Loucy (cell line): ENCODE data around the gene TRUB2.

Source experiments
- H2AFZ ChIP-seq: fragments of 200-600 bp; sonication (generic); 2 replicates; pipeline ENCODE4 v1.6.0; 2016; ENCODE audit warnings: antibody characterized with exemption, mild to moderate bottlenecking, low read length, moderate library complexity
- H3F3A ChIP-seq: fragments of 200-600 bp; 2 replicates; pipeline ENCODE4 v1.6.0; 2016; ENCODE audit warnings: antibody characterized with exemption, low read depth, mild to moderate bottlenecking
- H3K27me3 ChIP-seq: fragments of 200-600 bp; sonication (generic); 2 replicates; pipeline ENCODE4 v1.6.1; 2014; ENCODE audit warnings: low read length, mild to moderate bottlenecking; ENCODE audit not compliant: insufficient read depth, poor library complexity, severe bottlenecking
- H3K36me3 ChIP-seq: fragments of 200-600 bp; sonication (generic); 2 replicates; pipeline ENCODE4 v1.6.1; 2016; ENCODE audit warnings: low read length; ENCODE audit not compliant: insufficient read depth
- H3K4me1 ChIP-seq: fragments of 200-600 bp; sonication (generic); 2 replicates; pipeline ENCODE4 v1.5.1; 2014; ENCODE audit warnings: low read length, mild to moderate bottlenecking; ENCODE audit not compliant: insufficient read depth, poor library complexity, severe bottlenecking
- H3K4me2 ChIP-seq: fragments of 200-600 bp; sonication (generic); 2 replicates; pipeline ENCODE4 v1.6.0; 2014; ENCODE audit warnings: antibody characterized with exemption, low read length, low read depth, mild to moderate bottlenecking; ENCODE audit not compliant: poor library complexity, severe bottlenecking
- H3K4me3 ChIP-seq: fragments of 200-600 bp; sonication (generic); 2 replicates; pipeline ENCODE4 v1.5.1; 2014; ENCODE audit warnings: low read length, mild to moderate bottlenecking, mixed read lengths; ENCODE audit not compliant: poor library complexity, severe bottlenecking
- H3K79me2 ChIP-seq: fragments of 200-600 bp; sonication (generic); 2 replicates; pipeline ENCODE4 v1.6.1; 2014; ENCODE audit warnings: low read length; ENCODE audit not compliant: insufficient read depth
- H3K9ac ChIP-seq: fragments of 200-600 bp; sonication (generic); 2 replicates; pipeline ENCODE4 v1.6.0; 2014; ENCODE audit warnings: mild to moderate bottlenecking, low read depth, low read length, moderate library complexity; ENCODE audit not compliant: poor library complexity, severe bottlenecking
- H3K9me2 ChIP-seq: fragments of 200-600 bp; sonication (generic); replicated peaks from 2 replicates; pipeline ENCODE4 v1.6.1; 2016; ENCODE audit warnings: low read depth, low read length, mixed read lengths
- H3K9me3 ChIP-seq: fragments of 200-600 bp; sonication (generic); 2 replicates; pipeline ENCODE4 v1.6.1; 2014; ENCODE audit warnings: mild to moderate bottlenecking, antibody characterized with exemption, low read length, low read depth; ENCODE audit not compliant: insufficient read depth
- H4K20me1 ChIP-seq: fragments of 200-600 bp; sonication (generic); 2 replicates; pipeline ENCODE4 v1.6.0; 2014; ENCODE audit warnings: antibody characterized with exemption, low read length, mild to moderate bottlenecking; ENCODE audit not compliant: insufficient read depth, poor library complexity, severe bottlenecking
- EZH2phosphoT487 ChIP-seq: fragments of 200-600 bp; IDR thresholded peaks from 2 replicates; pipeline ENCODE4 v1.6.1; 2018; ENCODE audit warnings: antibody characterized with exemption, mild to moderate bottlenecking, moderate library complexity, borderline replicate concordance
- TF ChIP-seq, protein P1 (sequence below): fragments of 200-600 bp; sonication (generic); conservative IDR thresholded peaks from 2 replicates; pipeline ENCODE4 v1.5.1; 2014; ENCODE audit warnings: mild to moderate bottlenecking, antibody characterized with exemption, low read length

The TRUB2 gene

DNA sequence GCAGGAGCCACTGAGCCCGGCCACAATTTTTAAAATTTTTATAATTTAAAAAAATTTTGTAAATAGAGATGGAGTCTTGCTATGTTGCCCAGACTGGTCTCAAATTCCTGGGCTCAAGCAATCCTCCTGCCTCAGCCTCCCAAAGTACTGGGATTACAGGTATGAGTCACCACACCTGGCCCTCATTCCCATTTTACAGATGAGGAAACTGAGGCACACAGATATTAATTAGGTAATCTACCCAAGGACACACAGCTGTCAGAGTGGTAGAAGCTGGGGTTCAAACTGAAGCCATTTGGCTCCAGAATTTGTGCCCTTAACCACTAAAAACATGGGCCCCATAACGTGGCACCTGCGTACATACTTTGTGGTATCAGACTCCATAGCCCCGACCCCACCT is 7.5 kb downstream of the TRUB2 start:
- Histone ChIP-seq H3K79me2 (no peaks in the 10 kb centered on the region), H3K4me2 (no peak overlapping the region), H3K9me3 (no peaks in the 10 kb centered on the region), H4K20me1 (no peaks in the 10 kb centered on the region), H3F3A (no peaks in the 10 kb centered on the region), H3K4me1 (no peaks in the 10 kb centered on the region), H3K9me2 (no peaks in the 10 kb centered on the region), H3K9ac (no peak overlapping the region), H2AFZ (no peak overlapping the region), H3K36me3 (peaks cover 33% of the 10 kb centered on the region; the same call in 1 of the 2 replicates), H3K27me3 (no peaks in the 10 kb centered on the region), H3K4me3 (no peak overlapping the region)
- TF ChIP-seq EZH2phosphoT487: no peak
- TF ChIP-seq, protein P1, sequence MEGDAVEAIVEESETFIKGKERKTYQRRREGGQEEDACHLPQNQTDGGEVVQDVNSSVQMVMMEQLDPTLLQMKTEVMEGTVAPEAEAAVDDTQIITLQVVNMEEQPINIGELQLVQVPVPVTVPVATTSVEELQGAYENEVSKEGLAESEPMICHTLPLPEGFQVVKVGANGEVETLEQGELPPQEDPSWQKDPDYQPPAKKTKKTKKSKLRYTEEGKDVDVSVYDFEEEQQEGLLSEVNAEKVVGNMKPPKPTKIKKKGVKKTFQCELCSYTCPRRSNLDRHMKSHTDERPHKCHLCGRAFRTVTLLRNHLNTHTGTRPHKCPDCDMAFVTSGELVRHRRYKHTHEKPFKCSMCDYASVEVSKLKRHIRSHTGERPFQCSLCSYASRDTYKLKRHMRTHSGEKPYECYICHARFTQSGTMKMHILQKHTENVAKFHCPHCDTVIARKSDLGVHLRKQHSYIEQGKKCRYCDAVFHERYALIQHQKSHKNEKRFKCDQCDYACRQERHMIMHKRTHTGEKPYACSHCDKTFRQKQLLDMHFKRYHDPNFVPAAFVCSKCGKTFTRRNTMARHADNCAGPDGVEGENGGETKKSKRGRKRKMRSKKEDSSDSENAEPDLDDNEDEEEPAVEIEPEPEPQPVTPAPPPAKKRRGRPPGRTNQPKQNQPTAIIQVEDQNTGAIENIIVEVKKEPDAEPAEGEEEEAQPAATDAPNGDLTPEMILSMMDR: no peak

DNA sequence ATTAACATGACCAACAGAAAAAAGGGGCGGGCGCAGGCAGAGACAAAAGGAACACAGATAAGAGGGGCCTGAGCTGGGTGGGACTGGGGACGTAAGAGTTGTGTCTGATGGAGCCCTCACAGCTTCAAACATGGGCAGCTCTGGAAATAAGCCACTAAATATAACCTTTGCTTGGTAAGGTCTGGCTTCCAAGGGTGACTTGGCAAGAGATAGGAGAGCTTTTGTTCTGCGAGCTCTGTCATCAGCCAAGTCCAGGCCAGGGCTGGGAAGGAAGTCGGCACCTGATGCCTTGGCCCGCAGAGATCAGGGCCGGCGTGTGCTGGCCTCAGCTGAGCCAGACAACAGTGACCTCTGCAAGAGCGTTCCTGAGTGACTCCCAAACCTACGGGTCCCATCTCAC is 11.8 kb downstream of the TRUB2 start:
- Histone ChIP-seq H4K20me1 (no peaks in the 10 kb centered on the region), H3K4me3 (no peak overlapping the region), H3K9me3 (no peaks in the 10 kb centered on the region), H3K4me1 (no peaks in the 10 kb centered on the region), H2AFZ (no peak overlapping the region), H3K27me3 (no peaks in the 10 kb centered on the region), H3K9me2 (no peaks in the 10 kb centered on the region), H3K9ac (no peak overlapping the region), H3K4me2 (no peak overlapping the region), H3K79me2 (no peaks in the 10 kb centered on the region), H3F3A (no peaks in the 10 kb centered on the region), H3K36me3 (peaks cover 29% of the 10 kb centered on the region; the same call in 1 of the 2 replicates)
- TF ChIP-seq, protein P1: no peak
- TF ChIP-seq EZH2phosphoT487: no peak

GRCh38 chr9:128309551-128309950 is 12.7 kb downstream of the TRUB2 start:
- no peaks in the 10 kb centered on the region for H3K79me2 ChIP-seq
- no peaks in the 10 kb centered on the region for H3F3A ChIP-seq
- no peak overlapping the region for H3K4me2 ChIP-seq
- no peaks in the 10 kb centered on the region for H3K9me3 ChIP-seq
- no peak overlapping the region for H3K9ac ChIP-seq
- no peaks in the 10 kb centered on the region for H3K4me1 ChIP-seq
- no peak for TF ChIP-seq EZH2phosphoT487
- TF ChIP-seq, protein P1: no peak
- no peaks in the 10 kb centered on the region for H3K27me3 ChIP-seq
- H2AFZ ChIP-seq: no peak overlapping the region
- H3K4me3 ChIP-seq: no peak overlapping the region
- no peaks in the 10 kb centered on the region for H4K20me1 ChIP-seq
- H3K9me2 ChIP-seq: no peaks in the 10 kb centered on the region
- H3K36me3 ChIP-seq: peaks cover 24% of the 10 kb centered on the region; the same call in 1 of the 2 replicates
